Mucosa of descending colon (tissue), 3 donors: ENCODE results near the gene KIF16B. TPM values are rescaled to one million over a fixed set of nuclear protein-coding genes. Genes with fewer than 3 reads are reported as not detected.

Experiments used
- ATAC-seq: fragments of 200-7000 bp; cut with Tn5 transposase; one replicate; pipeline ENCODE4 v1.9.1; 2020; ENCODE audit warnings: mild to moderate bottlenecking, moderate library complexity
- DNase-seq, 3 donors: peaks; one replicate each; pipeline ENCODE4 v3.0.0-alpha.2; 2020
- H3K36me3 ChIP-seq: fragments of 200-600 bp; one replicate; pipeline ENCODE4 v1.8.0; 2021; ENCODE audit warnings: low read depth, mild to moderate bottlenecking
- H3K4me1 ChIP-seq: fragments of 200-600 bp; one replicate; pipeline ENCODE4 v1.8.0; 2021; ENCODE audit warnings: low read depth, mild to moderate bottlenecking
- H3K4me3 ChIP-seq: fragments of 200-600 bp; one replicate; pipeline ENCODE4 v1.8.0; 2021; ENCODE audit warnings: mild to moderate bottlenecking
- H3K9me3 ChIP-seq: fragments of 200-600 bp; one replicate; pipeline ENCODE4 v1.8.0; 2021; ENCODE audit warnings: mild to moderate bottlenecking
- CTCF ChIP-seq: fragments of 200-600 bp; IDR thresholded peaks from one replicate; pipeline ENCODE4 v1.8.0; 2022; ENCODE audit warnings: antibody characterized with exemption, mild to moderate bottlenecking
- intact Hi-C, 2 donors: fragments of 100-400 bp; cut with DNase I in 1 of 2; cut with micrococcal nuclease in 1 of 2; formaldehyde crosslinking; loops; one replicate each; pipeline versions ENCODE4 v1.11.0 to v1.11.1; 2022; cut with DNase I, micrococcal nuclease
- total RNA-seq, 3 donors: library from RNA; stranded (reverse); fragmentation: NEBNext Ultra II Directional in 2 of 3; extraction: Animal tissue kit (Norgen Biotek cat#: 25700) in 2 of 3; gene quantifications; one replicate each; pipeline versions ENCODE4 v1.2.1 to v1.2.4, GENCODE V29; 2021 to 2023
- donor health status: DM: no; HTN: no; CAD: no; lungs with moderate emphysema.
- donor health status: DM: no; HTN: no; CAD: no.
- donor health status: DM: no; HTN: yes; CAD: no.

The KIF16B gene
- total RNA-seq, 3 donors from 2014 or later = 48.5 to 81.7 (median 65.1) TPM

GRCh38 chr20:16475225-16475624 is 98.0 kb downstream of the KIF16B start:
- no peak for TF ChIP-seq CTCF
- Histone ChIP-seq H3K4me1 (peaks cover 12% of the 10 kb centered on the region), H3K4me3 (no peak overlapping the region), H3K36me3 (no peaks in the 10 kb centered on the region), H3K9me3 (no peaks in the 10 kb centered on the region)
- ATAC-seq = peak; percentile 69
- intact Hi-C loops = no loop called here
- peak in 1 of 3 donors; percentile 25 for DNase-seq

GRCh38 chr20:16474363-16474762 is 98.9 kb downstream of the KIF16B start:
- DNase-seq (no peak), ATAC-seq (no peak)
- Histone ChIP-seq H3K36me3 (no peaks in the 10 kb centered on the region), H3K9me3 (no peaks in the 10 kb centered on the region), H3K4me3 (no peak overlapping the region), H3K4me1 (peaks cover 12% of the 10 kb centered on the region)
- no peak for TF ChIP-seq CTCF
- intact Hi-C loops = no loop called here

- intact Hi-C loops = no loop called here
- ATAC-seq (peak; percentile 82), DNase-seq (peak in 1 of 3 donors; percentile 23)
- Histone ChIP-seq H3K36me3 (no peaks in the 10 kb centered on the region), H3K4me3 (no peak overlapping the region), H3K4me1 (peaks cover 8% of the 10 kb centered on the region), H3K9me3 (no peaks in the 10 kb centered on the region)
- no peak for TF ChIP-seq CTCF
Observed at GRCh38 chr20:16472045-16472872, 101.0 kb downstream of the KIF16B start.

GRCh38 chr20:16469395-16469905 is 103.8 kb downstream of the KIF16B start:
- TF ChIP-seq CTCF = no peak
- intact Hi-C loops = no loop called here
- H3K9me3 ChIP-seq = no peaks in the 10 kb centered on the region
- DNase-seq = no peak
- H3K4me3 ChIP-seq = no peak overlapping the region
- H3K4me1 ChIP-seq = no peaks in the 10 kb centered on the region
- no peak for ATAC-seq
- no peaks in the 10 kb centered on the region for H3K36me3 ChIP-seq

GRCh38 chr20:16462711-16463110 is 110.5 kb downstream of the KIF16B start:
- Histone ChIP-seq H3K9me3 (no peaks in the 10 kb centered on the region), H3K4me1 (no peaks in the 10 kb centered on the region), H3K36me3 (no peaks in the 10 kb centered on the region), H3K4me3 (no peak overlapping the region)
- DNase-seq = no peak
- intact Hi-C loops = no loop called here
- no peak for TF ChIP-seq CTCF
- no peak for ATAC-seq
